Measurements from ENCODE around the gene MUS81.

The MUS81 gene

GRCh38 chr11:65896034-65896999 is 36.1 kb downstream of the MUS81 start:
- TF ChIP-seq SPI1 (IDR thresholded peaks at IDR 0.05; ENCODE audit: low read depth, low read length) (no peak), PAX5 (IDR thresholded peaks at IDR 0.05; ENCODE audit: insufficient read depth, low read length, severe bottlenecking) (no peak), POU2F2 (IDR thresholded peaks at IDR 0.05; ENCODE audit: low read depth, low read length) (no peak), POLR2A (IDR thresholded peaks at IDR 0.05; ENCODE audit: low read depth, low read length) (no peak), POLR2AphosphoS5 (IDR thresholded peaks at IDR 0.05; ENCODE audit: low read depth, low read length) (no peak), TAF1 (IDR thresholded peaks at IDR 0.05; ENCODE audit: low read depth, low read length) (no peak)
- no peak for FAIRE-seq

DNA sequence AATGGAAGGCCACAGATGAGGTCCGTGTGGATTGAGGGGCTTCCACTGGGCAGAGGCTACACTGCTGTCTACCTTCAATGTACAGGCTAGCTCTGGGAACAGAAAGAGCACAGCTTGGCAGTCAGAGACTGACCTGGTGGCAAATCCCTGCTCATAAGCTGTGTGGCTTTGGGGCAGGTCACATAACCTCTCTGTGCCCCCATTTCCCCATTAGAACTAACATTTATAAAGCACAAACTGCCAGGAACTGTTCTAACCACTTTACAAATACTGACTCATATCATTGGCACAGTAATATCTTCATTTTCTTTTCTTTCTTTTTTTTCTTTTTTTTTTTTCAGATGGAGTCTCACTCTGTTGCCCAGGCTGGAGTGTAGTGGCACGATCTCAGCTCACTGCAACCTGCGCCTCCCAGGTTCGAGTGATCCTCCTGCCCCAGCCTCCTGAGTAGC is 36.8 kb downstream of the MUS81 start:
- TF ChIP-seq POLR2AphosphoS5 (IDR thresholded peaks at IDR 0.05; ENCODE audit: low read depth, low read length) = no peak
- TF ChIP-seq POLR2A (IDR thresholded peaks at IDR 0.05; ENCODE audit: low read depth, low read length) = no peak
- TF ChIP-seq SPI1 (IDR thresholded peaks at IDR 0.05; ENCODE audit: low read depth, low read length) = no peak
- TF ChIP-seq TAF1 (IDR thresholded peaks at IDR 0.05; ENCODE audit: low read depth, low read length) = no peak
- TF ChIP-seq POU2F2 (IDR thresholded peaks at IDR 0.05; ENCODE audit: low read depth, low read length) = no peak
- FAIRE-seq (no peak), DNase-seq (ENCODE audit: insufficient read length, low spot score) (no peak)

More at GRCh38 chr11:65896034-65896999, 36.1 kb downstream of the MUS81 start:
- no peak for DNase-seq (ENCODE audit: insufficient read length, low spot score)

DNA sequence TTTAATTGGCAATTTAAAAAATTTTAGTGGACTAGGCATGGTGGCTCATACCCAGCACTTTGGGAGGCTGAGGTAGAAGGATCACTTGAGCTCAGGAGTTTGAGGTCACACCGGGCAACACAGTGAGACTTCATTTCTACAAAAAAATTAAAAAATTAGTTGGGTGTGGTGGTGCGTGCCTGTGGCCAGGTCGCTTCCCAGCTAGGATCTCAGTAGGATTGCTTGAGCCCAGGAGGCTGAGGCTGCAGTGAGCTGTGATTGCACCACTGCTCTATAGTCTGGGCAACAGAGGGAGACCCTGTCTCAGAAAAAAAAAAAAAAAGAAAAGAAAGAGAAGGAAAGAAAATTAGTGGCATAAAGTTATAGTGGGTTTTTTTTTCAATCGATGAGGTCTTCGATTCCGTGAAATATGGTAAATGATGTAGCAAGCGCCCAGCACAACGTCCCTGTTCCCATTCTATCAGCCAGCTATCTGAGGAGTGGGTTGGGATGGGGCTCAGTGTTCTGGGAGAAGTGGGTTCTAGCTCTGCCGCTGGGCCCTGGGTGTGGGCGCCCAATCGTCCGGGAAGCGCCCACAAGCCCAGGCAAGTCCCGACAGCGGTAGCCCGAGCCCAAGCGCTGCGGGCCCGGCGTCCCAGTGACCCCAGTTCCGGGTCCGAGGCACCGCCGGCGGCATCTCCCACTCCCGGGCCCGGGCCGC is 38.6 kb downstream of the MUS81 start:
- no peak for TF ChIP-seq PAX5 (IDR thresholded peaks at IDR 0.05; ENCODE audit: insufficient read depth, low read length, severe bottlenecking)
- TF ChIP-seq SPI1 (IDR thresholded peaks at IDR 0.05; ENCODE audit: low read depth, low read length) = no peak
- no peak for TF ChIP-seq POU2F2 (IDR thresholded peaks at IDR 0.05; ENCODE audit: low read depth, low read length)
- no peak for TF ChIP-seq TAF1 (IDR thresholded peaks at IDR 0.05; ENCODE audit: low read depth, low read length)
- TF ChIP-seq POLR2AphosphoS5 (IDR thresholded peaks at IDR 0.05; ENCODE audit: low read depth, low read length) = no peak
- TF ChIP-seq POLR2A (IDR thresholded peaks at IDR 0.05; ENCODE audit: low read depth, low read length) = no peak
- no peak for FAIRE-seq
- DNase-seq (ENCODE audit: insufficient read length, low spot score) = no peak

- no peak for TF ChIP-seq POU2F2 (IDR thresholded peaks at IDR 0.05; ENCODE audit: low read depth, low read length)
- TF ChIP-seq SPI1 (IDR thresholded peaks at IDR 0.05; ENCODE audit: low read depth, low read length) = no peak
- TF ChIP-seq TAF1 (IDR thresholded peaks at IDR 0.05; ENCODE audit: low read depth, low read length) = no peak
- TF ChIP-seq POLR2AphosphoS5 (IDR thresholded peaks at IDR 0.05; ENCODE audit: low read depth, low read length) = no peak
- no peak for TF ChIP-seq POLR2A (IDR thresholded peaks at IDR 0.05; ENCODE audit: low read depth, low read length)
- TF ChIP-seq PAX5 (IDR thresholded peaks at IDR 0.05; ENCODE audit: insufficient read depth, low read length, severe bottlenecking) = no peak
- peak; percentile 53 for DNase-seq (ENCODE audit: insufficient read length, low spot score)
- FAIRE-seq = peak; percentile 20
Observed at GRCh38 chr11:65899356-65900124, 39.3 kb downstream of the MUS81 start.

DNA sequence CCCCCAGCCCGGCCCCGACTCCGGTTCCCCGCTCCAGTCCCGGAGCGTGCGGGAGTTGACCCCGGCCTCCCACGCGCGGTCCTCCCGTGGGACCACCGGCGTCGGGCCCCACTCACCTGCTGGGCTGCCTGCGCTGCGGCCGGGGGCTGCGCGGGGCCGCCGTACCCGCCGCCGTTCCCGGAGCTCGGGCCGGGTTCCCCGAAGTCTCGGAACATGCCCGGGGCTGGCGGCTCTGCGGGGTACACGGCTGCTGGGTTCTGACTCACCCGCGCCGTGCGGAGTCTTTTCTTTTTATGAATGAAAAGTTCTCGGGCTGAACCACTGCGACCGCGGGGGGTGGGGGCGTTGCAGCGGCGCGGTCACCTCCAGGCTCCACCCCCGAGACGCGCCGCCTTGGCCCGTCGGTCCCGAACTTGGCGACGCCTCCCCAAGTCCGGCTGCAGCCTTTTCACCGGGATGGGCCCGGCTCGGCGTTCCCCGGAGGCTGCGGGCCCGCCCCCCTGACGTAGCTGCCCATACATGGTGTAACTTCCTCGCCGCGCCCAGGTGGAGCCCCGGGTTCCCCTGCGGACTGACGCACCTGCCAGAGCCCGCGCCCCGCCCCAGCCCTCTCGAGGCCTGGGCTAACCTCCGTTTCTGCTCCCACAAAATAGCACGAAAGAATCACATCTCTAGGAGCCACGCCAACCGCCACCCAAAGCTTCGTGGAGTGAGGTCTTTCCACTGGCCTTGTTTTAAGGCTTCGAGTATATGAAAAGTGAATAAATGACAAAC is 40.1 kb downstream of the MUS81 start, which contains the start of gene FOSL1:
Gene FOSL1 (minus strand): TSS at position 264 of the 774 bp plus-strand sequence. CDS start 49 bp downstream, at position 215.
- no peak for TF ChIP-seq PAX5 (IDR thresholded peaks at IDR 0.05; ENCODE audit: insufficient read depth, low read length, severe bottlenecking)
- peak; percentile 18; the same call in 1 of the 2 replicates for TF ChIP-seq SPI1 (IDR thresholded peaks at IDR 0.05; ENCODE audit: low read depth, low read length)
- TF ChIP-seq POU2F2 (IDR thresholded peaks at IDR 0.05; ENCODE audit: low read depth, low read length) = no peak
- TF ChIP-seq POLR2AphosphoS5 (IDR thresholded peaks at IDR 0.05; ENCODE audit: low read depth, low read length) = 0 out of 2 replicates have a peak, but pooled peaks have one; percentile 31
- peak; percentile 52; the same call in 1 of the 2 replicates for TF ChIP-seq POLR2A (IDR thresholded peaks at IDR 0.05; ENCODE audit: low read depth, low read length)
- TF ChIP-seq TAF1 (IDR thresholded peaks at IDR 0.05; ENCODE audit: low read depth, low read length) = peak; percentile 56; the same call in 1 of the 2 replicates
- FAIRE-seq (peak; percentile 78), DNase-seq (ENCODE audit: insufficient read length, low spot score) (peak; percentile 89)

DNA sequence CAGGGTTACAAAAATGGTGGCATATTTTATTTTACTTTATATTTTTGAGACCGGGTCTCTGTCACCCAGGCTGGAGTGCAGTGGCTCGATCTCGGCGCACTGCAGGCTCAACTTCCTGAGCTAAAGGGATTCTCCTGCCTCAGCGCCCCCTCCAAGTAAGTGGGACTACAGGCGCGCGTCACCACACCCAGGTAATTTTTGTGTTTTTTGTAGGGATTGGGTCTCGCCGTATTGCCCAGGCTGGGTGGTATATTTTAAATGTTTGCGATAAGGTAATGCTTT is 40.6 kb downstream of the MUS81 start:
- DNase-seq (ENCODE audit: insufficient read length, low spot score) (no peak), FAIRE-seq (no peak)
- TF ChIP-seq POLR2AphosphoS5 (IDR thresholded peaks at IDR 0.05; ENCODE audit: low read depth, low read length) (no peak), SPI1 (IDR thresholded peaks at IDR 0.05; ENCODE audit: low read depth, low read length) (no peak), POLR2A (IDR thresholded peaks at IDR 0.05; ENCODE audit: low read depth, low read length) (no peak), PAX5 (IDR thresholded peaks at IDR 0.05; ENCODE audit: insufficient read depth, low read length, severe bottlenecking) (no peak), TAF1 (IDR thresholded peaks at IDR 0.05; ENCODE audit: low read depth, low read length) (no peak), POU2F2 (IDR thresholded peaks at IDR 0.05; ENCODE audit: low read depth, low read length) (no peak)

DNA sequence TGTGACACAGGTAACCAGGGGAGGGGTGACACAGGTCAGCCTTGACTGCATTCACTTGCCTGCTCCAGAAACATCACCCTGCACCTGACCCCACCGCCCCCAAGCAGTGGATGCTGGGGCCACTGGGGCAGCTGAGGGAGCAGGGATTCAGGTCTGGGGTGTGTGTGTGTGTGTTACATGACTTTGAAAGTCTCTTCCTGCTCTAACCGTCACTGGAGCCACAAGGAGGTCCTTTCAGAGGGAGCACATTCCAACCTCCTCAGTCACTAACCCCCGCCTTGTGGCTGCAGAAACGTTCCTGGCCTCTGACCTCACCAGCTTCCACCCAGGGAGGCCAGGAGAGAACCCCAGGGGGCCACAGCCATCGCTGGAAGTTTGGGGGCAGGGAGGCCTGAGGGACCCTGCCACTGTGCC is 42.8 kb downstream of the MUS81 start:
- DNase-seq (ENCODE audit: insufficient read length, low spot score) (no peak), FAIRE-seq (no peak)
- TF ChIP-seq POU2F2 (IDR thresholded peaks at IDR 0.05; ENCODE audit: low read depth, low read length) = no peak
- no peak for TF ChIP-seq PAX5 (IDR thresholded peaks at IDR 0.05; ENCODE audit: insufficient read depth, low read length, severe bottlenecking)
- no peak for TF ChIP-seq POLR2AphosphoS5 (IDR thresholded peaks at IDR 0.05; ENCODE audit: low read depth, low read length)

DNA sequence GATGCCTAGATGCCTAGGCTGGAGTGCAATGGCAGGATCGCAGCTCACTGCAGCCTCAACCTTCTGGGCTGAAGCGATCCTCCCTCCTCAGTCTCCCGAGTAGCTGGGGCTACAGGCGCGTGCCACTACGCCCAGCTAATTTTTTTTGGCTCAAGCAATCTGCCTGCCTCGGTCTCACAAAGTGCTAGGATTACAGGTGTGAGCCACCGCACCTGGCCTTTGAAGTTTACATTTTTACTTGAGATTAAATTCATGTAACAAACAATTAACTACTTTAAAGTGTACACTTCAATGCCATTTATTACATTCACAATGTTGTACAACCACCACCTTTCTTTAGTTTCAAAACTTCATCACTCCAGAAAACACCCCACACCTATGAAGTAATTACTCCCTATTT is 43.5 kb downstream of the MUS81 start:
- DNase-seq (ENCODE audit: insufficient read length, low spot score) (no peak), FAIRE-seq (no peak)
- no peak for TF ChIP-seq TAF1 (IDR thresholded peaks at IDR 0.05; ENCODE audit: low read depth, low read length)
- TF ChIP-seq POLR2A (IDR thresholded peaks at IDR 0.05; ENCODE audit: low read depth, low read length) = no peak
- TF ChIP-seq POU2F2 (IDR thresholded peaks at IDR 0.05; ENCODE audit: low read depth, low read length) = no peak
- TF ChIP-seq PAX5 (IDR thresholded peaks at IDR 0.05; ENCODE audit: insufficient read depth, low read length, severe bottlenecking) = no peak
- TF ChIP-seq POLR2AphosphoS5 (IDR thresholded peaks at IDR 0.05; ENCODE audit: low read depth, low read length) = no peak
- TF ChIP-seq SPI1 (IDR thresholded peaks at IDR 0.05; ENCODE audit: low read depth, low read length) = no peak
